SIG-M5 treated with dmso at 0.1 percent for 504 hours (cell line): ENCODE results near the gene ITPR1.

Experiments used
- DNase-seq: peaks from one replicate; lab custom pipeline; 2025; ENCODE audit not compliant: unreplicated experiment; lab: John Stamatoyannopoulos, UW

The ITPR1 gene

DNA sequence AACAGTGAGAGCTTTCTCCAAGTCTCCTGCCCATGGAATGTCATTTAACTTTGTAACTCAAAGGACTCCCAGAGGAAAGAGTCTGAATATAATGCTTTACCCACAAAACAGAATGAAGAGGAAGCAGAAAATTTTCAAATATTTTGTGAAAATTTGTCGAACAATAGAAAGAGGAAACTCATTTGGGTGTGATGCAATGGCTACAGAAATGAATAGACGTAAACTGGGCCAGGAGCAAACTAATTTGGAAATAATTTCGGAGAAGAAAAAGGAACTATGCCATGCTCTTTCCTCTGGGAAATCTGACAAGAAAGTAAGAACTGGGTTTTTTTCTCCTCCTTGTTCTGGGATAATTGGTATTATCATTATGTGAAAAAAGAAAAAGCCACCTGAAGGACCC is 14.9 kb upstream of the ITPR1 start:
- peak; percentile 87 for DNase-seq

DNA sequence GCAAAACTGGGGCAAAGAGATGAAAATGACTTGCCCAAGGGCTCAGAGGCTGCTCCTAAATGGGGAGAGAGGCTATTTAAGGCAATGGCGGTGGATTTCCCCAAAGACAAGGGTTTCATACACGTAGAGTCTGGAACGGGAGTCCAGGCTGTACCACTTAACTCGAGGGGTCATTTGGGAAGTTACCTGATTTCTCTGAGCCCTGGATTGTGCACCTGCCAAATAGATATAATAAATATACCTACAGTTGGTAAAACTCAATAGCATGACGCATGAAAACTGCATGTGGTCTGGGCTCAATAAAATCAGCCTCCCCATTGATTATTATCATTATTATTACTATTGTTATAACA is 1.3 kb upstream of the ITPR1 start:
- no peak for DNase-seq

DNA sequence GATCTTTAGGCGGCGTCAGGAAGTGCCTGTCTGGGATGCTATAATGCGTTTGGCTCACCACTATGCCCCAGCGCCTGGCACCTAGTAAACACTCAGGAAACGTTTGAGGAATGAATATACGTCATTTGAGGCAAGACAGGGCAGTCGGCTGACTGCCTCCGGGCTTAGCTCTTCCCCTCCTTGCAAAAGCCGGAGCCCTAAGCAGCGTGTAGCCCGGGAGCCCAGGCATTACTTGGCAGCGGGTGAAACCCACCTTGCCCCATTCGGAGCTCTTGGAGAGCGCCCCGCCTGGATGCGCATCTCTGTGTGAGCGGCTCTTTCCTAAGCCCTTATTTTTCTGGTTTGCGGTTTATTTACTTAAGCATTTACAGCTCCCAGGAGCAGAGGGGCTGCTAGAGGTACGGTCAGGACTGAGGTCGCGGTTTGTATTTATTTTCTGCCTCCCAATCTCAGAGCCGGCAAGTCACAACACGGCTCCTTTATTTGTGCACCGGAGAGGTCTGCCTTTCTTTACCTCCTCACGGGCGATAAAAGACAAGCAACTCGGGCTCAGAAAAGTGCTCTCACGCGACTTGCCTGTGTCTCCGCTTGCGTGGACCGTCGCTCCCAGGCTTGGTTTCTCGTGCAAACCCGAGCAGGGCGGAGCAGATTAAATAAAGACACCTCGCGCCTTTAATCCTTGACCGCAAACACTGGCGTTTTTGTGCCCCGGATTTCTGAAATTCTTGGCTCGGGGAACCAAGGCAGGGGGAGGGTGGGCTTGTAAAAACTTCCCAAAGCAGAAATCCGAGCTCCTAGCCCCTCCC is 737 bp upstream of the ITPR1 start:
- DNase-seq: peak; percentile 72

DNA sequence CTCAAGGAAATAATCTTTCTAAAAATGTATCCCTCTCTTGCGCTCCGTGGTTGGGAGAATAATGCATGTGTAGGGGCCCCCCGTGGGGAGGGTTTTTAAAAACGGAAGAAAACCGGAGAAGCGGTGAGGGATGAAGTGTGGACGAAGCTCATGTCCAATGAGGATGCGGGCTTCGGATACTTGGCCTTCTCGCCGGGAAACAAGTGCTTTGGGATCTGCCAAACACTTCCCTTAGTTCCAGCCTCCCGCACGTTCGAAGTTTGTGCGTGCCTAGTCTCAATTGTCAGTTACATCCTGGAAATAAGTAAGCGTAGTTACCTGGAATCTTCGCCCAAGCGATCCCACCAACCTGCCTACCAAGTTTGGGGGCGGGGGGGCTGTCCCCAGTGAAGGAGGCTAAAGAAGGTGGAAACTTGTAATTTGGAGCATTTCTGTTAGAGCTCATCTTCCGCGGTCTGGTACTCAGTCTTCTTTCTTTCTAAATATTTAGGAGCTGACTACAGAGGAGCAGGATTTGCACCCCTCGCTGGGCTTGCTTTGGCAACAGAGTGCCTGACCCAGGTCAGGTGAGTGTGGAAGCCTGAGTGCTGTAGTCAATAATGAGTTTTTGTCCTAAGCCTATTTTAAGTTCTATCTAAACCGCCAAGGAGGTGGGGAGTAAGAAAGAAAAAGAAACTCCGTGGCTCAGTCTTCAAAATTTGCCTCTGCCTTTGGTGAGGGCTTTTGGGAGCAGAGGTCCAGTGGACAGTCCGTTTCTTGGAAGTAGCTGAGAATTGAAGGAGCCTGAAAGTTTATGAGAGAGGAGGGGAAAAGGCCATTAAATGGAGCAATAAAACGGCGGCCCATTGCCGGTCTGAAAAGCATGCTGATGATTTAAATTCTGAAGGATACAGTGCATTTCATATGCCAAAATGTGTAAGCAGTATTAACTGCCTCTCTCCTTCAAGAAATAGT is 1.1 kb downstream of the ITPR1 start:
- peak; percentile 71 for DNase-seq

DNA sequence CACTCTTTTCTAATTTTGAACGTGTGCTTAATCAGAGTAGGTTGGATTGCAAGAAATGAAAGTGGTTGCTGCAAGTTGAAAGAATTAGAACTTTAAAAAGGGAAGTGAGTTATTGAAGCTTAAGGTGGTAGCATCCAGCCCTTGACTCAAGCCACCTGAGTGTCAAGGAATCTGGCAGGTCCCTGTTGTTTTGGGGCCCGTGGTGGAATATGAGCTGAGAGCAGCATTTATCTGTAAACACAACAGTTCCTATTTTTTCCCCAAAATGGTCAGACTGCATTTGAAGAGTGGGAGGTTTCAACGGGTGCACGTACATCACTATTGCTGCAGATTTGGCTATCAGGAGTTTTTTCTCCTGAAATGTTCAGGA is 1.7 kb downstream of the ITPR1 start:
- peak; percentile 63 for DNase-seq

DNA sequence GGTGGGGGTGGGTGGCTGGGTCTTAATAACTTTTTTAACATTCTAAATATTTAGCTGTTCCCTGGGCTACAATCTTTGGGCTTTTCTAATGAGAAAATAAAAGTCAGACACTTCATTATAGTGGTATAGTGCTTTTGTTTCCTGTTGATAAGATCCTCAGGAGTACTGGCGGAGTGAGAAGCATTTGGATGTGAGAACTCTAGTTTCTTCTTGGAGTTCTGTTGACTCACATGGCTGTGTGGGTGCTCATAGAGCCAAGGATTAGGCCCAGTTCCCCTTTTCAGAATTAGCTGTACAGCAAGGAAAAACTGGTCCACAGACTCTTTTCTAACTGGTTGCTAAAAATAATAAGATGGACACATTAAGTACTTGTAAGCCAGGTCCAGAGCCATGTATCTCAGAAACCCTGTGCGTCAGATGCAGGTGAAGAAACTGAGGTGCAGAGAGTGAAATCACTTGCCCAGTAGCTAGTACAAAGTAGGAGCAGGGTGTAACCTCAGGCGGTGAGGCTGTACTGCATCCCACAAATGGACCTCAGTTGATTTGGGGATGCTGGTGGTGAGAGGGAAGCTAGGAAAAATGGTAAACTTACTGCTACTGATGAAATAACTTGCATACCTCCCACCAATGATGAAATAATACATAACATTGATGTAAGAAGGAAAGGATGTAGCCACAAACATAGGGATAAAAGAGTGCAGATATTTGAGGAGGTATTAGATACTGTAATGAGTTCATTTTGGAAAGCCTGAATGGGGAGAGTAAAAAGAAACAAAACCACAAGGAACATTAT is 2.3 kb downstream of the ITPR1 start:
- DNase-seq: peak; percentile 63

DNA sequence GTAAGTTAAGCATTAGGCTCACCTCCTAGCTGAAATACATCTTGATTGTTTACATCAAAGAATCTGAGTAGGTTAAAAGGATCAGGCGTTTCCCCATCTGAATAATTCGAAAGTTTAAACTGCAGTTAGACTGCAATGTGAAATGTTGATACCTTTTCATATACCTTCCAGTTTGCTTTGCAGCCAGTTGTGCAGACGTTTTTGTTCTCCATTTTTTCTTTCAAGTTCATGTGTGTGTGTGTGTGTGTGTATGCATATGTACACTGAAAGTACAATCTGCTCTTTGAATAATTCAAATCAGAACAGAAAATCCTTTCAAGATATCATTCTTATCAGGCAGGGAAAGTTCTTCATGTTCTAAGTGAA is 2.9 kb downstream of the ITPR1 start:
- no peak for DNase-seq

DNA sequence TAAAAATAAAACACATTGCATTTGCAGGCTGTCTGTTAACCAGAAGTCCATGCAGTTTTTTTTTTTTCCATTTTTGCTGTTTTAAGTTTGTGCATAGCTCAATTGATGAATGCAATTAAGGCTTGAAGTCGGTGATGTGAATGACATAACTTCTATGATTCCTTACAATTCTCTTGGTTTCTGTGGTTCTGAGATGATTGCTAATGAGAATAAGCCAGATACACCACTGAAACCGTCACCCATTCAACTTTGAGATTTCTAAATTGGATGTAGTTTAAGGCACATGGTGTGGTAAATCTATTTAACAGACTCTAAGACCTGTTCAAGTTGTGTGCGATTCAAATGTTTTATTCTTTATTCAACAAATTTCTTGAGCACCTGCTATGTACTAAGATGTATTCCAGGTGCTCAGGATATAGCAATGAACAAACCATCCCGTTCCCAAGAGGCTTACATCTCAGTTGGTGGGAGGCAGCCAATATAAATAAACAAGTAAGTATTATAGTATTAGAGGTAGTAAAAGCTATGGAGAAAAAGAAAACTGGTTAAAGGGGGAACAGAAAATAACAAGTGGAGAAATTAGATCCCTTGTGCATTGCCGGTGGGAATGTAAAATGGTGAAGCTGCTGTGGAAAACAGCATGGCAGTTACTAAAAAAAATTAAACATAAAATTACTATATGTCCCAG is 4.0 kb downstream of the ITPR1 start:
- DNase-seq: no peak

DNA sequence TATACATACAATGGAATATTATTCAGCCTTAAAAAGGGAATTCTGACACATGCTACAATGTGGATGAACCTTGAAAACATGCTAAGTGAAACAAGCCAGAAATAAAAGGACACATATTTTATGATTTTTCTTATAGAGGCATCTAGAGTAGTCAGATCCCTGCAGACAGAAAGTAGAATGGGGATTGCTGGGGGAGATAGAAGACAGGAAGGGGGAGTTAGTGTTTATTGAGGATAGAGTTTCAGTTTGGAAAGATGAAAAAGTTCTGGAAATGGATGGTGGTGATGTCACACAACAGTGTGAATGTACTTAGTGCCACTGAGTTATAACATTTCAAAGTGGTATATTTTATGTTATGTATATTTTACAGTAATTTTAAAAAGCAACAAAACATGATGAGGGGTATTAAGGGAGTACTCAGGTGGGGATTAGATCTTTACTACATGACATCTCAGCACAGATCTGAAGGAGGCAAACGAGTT is 4.7 kb downstream of the ITPR1 start:
- DNase-seq: no peak

DNA sequence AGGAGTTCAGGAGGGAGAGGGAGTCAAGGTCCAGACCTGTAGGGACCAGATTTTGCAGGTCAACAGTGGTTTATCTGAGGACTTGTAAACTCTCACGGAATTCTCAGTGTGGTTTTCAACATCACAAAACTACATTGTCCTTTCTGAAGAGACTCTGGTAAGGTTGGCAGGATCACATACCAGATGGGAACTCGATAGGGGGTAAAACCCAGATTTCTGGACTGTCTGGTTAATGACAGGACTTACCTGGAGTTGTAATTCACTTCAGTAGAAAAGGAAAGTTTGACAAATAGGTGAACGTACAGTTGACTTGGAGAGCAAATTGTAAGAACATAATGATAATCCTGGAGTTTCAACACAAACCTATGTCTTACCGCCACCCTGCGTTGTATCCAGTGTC is 5.3 kb downstream of the ITPR1 start:
- no peak for DNase-seq

DNA sequence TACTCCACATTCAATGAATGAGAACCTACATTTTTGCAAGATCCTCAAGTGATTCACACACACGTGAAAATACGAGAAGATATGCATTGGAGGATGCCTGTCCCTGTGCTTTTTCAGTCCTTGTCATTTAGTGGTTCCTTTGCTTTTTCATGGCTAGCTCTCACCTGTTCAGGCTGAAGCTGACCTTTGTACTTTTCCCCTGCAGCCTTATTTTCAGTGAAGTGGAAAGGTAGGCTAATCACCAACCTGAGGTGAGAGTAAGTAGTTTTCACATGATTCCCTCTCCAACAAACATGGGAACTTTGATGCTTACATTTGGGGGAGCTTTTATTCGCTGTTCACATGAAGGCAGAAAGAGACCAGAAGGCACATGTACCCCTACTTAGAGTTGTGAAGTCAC is 8.3 kb downstream of the ITPR1 start:
- DNase-seq: no peak

DNA sequence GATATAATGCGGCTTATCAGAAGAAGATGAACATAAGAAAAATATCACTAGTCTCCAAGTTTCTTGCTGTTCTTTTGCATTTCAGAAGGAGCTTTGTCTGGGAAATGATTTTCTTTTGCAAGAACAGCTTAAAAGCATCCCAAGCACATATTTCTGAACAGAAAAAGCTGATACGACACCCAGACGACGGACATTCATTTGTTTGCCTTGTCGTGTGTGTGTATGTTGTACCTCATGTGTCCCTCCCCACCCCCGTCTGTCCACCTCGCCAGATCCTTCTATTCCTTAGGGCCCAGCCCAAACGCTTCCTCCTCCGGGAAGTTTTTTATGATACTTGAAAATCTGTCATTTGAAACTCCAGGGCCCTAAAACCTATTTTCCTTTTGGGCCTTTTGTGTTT is 8.8 kb downstream of the ITPR1 start:
- DNase-seq: no peak

DNA sequence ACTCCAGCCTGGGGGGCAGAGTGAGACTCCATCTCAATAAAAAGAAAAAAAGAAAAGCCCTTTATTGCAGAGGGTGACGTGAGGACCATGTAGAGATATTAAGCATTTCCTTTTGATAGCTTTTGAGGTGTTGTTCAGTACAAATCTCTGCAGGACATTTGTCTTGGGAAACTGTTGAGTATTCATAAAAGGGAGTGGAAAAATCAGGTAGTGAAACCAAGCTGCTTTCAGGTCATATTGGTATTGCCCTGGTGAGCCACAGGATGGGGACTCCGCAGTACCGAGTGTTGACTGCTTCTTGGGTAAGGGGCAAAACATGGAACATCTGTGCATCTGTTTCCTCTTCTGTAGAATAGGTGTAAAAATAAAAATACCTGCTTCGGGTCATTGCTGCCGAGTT is 9.9 kb downstream of the ITPR1 start:
- DNase-seq: no peak

DNA sequence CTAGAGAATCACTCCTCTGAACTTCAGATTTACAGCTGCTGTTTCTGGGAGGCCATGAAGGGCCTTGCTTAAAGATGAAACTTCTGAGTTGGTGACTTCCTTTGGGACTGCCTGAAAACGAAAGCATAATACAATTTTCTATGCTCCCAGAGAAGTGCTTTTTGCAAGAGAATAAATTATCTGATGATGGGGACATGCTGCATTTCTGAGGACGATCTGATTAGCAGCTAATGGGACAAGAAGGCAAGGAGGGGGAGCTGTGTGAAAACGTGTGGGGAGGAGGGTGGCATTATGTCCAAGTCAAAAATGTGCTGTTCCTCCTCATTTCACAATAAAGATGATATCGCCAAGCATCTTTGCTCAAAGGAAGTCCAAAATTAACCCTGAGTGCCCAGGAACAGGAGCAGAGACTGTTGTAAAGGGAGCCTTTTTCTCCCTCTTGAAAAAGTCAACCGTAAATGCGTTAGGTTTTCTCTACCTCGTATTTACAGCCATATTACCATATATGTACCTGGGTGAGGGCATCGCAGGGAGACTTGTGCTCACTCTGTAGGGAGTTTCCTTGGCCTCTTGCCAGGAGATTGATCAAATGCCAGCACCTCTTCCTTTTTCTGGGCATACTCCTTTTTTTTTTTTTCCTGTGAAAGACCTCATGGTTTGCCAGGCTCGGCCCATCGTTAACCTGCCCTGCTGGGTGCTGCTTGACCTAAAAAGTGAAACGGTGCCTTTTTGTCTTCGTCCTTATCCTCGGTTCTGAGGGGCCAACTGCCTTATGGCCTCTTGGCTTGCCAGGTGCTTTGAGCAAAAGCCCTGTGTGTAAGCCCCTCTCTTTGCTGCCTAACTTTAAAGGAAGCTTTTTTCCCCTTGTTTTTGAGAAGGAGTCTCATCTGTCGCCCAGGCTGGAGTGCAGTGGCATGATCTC is 11.5 kb downstream of the ITPR1 start:
- peak; percentile 49 for DNase-seq

DNA sequence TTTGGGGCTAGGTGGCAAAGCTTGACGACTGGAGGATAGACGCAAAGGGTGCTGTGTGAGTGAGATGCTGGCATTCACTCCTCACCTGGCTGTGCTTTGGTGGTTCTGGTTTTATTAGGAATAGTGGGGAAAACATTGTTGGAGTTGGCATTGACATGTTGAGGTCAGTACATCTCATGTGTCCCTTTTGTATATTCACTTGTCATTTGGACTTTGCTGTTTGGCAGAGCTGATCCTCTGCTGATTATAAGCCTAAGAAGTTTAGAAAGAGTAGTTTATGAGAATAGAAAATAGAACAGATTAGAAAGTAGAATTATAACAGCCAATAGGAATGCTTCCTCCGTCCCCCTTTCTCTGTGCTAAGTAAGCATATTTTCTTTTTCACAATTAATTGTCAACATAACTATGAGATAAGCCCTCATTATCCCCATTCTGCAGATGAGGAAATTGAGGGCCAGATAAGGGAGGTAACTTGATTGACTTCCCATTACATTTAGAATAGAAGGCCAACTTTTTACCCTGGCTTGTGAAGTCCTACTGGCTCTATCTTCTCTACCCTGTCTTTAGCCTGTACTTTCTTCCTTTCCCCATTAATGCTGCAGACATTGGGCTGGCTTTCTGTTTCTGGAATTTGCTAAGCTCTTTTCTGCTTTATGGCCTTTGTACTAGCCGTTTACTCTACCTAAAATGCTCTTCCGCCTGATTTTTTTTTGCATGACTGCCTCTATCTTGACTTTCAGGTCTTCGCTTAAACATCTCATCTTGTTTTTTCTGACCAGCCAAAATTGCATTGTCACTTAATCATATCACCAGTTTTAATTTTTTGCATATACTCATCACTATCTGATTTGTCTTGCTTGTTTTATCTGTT is 12.8 kb downstream of the ITPR1 start:
- no peak for DNase-seq

DNA sequence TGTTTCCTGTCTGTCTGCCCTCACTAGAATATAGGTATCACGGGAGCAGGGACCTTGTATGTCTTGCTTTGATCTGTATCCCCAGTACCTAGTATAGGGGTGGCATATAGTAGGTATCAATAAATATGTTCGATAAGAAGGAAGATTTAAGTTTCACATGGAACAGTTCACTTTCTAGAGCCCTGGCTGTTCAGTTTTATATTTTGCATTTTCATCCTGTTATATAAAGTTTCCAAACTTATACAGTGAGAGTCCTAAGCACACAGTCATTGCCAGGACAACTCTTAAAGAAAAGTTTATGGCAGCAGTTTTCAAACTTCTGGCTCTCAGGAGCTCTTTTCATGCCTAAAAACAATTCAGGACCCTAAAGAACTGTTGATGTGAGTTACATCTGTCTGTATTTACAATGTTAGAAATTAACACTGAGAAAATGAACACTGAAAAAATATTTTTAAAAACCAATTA is 13.4 kb downstream of the ITPR1 start:
- no peak for DNase-seq

DNA sequence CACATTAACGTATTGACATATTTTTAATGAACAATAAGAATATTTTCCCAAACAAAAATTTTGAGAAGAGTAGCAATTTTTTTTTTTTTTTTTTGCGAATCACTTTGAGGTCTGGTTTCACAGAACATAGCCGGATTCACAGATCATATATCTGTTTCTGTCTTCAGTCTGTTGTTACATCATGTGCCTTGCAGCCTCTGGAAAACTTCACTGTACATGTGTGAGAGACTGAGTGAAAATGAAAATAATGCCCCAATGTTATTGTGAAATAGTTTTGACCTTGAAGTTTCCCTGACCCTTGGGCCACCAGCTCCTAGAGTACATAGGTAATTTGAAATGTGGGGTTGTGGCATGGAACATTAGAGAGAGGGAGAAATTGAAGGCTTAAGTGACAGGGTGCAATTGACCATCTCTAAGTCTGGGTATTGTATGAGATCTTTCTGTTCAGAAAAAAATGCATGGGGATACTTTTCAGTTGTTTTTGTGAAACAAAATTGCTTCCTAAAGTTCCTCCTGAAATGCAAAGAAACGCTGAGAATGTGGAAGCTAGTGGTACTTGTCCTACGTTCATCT is 14.0 kb downstream of the ITPR1 start:
- no peak for DNase-seq
